GM10266 (cell line): ENCODE measurements around the gene MAX.

Source experiments
- DNase-seq: peaks from one replicate; pipeline ENCODE4 v3.0.0; 2012; ENCODE audit errors: extremely low spot score
- TF ChIP-seq, protein P1 (sequence below): IDR thresholded peaks from 2 replicates; pipeline ENCODE4 v1.5.1; 2012; ENCODE audit warnings: mild to moderate bottlenecking, low read depth; ENCODE audit not compliant: control insufficient read depth, insufficient read depth; ENCODE audit errors: missing control alignments

Gene MAX

DNA sequence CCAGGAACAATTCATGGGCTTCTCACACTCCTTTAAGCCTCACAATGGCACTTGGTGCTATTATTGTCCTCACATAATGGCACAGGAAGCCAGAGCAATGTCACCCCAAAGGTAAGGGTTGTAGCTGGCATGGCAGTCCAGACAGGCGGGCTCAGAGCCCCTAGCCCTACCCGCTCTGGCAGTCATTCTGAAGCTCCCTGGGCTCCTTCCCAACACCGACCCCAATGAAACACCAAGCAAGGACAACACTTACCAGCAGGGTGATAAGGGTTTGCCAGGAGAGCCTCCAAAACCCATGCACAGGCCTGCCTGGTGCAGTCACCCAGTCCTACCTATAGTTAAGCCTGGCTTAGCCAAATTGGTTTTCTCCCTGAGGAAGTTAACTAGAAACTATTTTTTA lies 30.8 kb downstream of the MAX start:
- TF ChIP-seq, protein P1, sequence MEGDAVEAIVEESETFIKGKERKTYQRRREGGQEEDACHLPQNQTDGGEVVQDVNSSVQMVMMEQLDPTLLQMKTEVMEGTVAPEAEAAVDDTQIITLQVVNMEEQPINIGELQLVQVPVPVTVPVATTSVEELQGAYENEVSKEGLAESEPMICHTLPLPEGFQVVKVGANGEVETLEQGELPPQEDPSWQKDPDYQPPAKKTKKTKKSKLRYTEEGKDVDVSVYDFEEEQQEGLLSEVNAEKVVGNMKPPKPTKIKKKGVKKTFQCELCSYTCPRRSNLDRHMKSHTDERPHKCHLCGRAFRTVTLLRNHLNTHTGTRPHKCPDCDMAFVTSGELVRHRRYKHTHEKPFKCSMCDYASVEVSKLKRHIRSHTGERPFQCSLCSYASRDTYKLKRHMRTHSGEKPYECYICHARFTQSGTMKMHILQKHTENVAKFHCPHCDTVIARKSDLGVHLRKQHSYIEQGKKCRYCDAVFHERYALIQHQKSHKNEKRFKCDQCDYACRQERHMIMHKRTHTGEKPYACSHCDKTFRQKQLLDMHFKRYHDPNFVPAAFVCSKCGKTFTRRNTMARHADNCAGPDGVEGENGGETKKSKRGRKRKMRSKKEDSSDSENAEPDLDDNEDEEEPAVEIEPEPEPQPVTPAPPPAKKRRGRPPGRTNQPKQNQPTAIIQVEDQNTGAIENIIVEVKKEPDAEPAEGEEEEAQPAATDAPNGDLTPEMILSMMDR: no peak
- no peak for DNase-seq

DNA sequence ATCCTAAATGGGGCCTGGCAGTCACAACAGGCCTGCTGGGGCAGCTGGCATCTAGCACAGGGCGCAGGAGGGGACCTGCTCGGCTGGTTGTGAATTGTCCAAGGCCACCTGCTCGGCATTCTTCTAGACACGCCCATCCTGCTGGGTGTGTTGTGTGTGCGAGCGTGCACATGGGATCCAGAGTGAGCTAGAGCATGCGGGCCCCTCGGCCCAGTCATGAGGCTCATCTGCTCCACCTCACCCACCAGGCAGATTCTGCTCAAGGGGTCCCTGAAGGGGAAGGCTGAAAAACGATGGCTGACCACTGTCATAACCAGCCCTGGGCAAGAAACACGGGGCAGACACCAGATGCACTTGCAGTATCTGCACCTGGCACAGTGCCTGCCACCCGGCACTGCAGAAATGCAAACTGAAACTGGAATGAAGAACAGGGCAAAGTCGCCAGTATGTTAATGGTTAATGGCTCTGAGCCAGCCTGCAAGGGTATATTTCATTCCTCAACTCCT lies 31.8 kb downstream of the MAX start:
- TF ChIP-seq, protein P1: no peak
- DNase-seq: no peak

DNA sequence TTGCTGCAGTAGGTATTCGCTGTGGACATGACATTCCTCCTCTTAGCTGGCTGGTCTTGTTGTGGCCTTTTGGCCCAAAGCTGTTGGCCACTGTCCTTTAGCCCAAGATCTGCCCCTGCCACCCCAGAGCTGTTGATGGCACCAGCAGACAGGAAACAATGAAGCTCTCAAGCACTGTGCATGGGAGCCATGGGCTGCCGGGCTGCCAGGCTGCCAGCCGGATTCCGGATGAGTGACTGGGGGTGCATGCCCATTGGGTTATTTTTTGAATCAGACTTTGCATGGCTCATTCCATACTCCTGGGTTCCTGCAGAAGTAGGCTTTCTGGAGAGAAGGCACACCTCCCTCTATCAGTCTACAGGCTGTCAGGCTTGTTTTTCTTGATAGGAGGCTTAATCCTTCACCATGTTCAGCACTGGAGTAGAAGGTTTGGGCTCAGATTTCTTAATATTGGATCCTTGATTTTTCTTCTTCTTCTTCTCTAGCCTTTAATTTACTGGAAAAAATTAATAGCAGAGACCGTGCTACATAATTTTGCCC lies 32.4 kb downstream of the MAX start:
- no peak for DNase-seq
- TF ChIP-seq, protein P1: no peak

DNA sequence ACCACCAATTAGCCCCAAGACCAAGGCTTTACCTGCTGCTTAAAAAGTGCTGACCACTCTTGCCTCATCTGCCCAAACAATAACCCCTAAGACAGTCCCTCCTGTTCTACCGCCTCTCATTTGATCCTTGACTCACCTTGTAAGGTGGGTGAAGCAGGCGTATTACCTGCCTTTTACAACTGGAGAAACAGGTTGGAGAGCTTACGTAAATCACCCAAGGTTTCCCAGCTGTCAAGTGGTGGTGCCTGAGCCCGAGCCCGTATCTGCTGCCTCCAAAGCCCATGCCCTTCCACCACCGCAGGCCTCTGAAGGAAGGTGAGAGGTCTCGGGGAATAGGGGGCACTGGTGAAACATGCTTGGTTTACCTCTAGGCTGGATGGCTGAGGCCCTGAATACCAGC lies 36.6 kb downstream of the MAX start:
- TF ChIP-seq, protein P1: no peak
- no peak for DNase-seq

DNA sequence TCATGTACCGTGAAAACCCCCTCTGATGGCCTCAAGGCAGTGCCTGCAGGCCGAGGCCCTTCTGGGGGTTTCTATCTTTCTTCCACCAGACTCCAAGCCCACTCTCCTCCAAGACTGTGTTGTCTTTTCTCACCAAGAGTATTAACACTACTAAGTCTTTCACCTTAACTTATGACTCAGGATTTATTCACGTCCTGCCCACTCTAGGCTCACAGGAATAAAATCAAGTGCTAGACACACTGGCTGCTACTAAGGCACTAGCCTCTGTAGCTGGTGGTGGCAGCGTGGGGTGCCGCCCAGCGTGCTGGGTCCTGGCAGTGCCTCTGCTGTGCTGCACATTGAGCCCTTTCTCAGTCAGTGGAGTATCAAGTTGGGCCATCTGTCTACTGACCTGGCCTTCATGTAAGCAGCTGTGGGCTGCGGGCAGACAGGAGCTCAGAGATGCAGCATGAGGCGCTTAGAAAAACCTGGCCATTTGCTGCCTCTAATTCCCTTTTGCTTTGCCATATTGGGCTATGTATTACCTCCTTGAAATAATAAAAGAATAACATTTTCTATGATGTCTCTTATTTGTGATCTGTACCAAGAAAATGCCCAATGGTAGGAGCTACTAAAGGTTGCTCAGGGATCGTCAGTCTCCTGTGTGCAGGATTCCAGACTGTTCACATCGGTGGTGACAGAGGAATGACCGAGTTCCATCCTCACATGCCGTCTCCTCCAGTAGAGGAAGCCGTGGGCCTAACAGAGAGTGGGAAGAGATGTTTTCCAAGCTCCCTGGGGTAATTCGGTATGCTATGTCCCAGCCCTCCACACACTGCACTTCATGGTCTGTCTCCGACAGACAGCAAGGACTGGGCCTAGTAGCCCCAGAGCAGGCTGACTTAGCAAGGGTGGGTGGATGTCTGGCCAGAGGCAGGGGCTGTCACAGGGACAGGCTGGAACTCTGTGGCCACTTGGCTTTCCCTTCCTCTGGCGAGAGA lies 39.9 kb downstream of the MAX start:
- TF ChIP-seq, protein P1: no peak
- no peak for DNase-seq

DNA sequence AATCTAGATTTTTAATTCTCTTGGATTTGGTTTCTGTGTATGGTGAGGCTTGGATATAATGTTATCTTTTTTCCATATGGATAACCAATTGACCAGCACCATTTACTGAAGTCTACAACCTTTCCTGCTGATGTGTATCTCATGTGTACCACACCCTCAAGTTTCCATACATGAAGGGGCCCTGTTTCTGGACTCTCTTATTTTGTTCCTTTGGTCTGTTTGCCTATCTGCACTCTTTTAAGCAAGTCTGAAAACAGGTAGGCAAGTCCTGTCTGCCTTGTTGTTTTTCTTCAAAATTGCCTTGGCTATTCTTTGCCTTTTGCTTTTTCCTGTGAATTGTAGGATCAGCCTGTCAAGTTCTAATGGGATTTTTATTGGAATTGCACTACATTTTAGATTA lies 44.6 kb downstream of the MAX start:
- TF ChIP-seq, protein P1: no peak

More for the DNA sequence above, 44.6 kb downstream of the MAX start:
- DNase-seq: no peak
